Right atrium auricular region (tissue), 2 donors: ENCODE measurements around the gene EIF4E3. TPM values are rescaled to one million over a fixed set of nuclear protein-coding genes. Genes with fewer than 3 reads are reported as not detected.

ENCODE experiments used
- DNase-seq: peaks from one replicate; pipeline ENCODE4 v3.0.0-alpha.2; 2019; ENCODE audit warnings: low spot score
- H3K27ac ChIP-seq, 2 donors: fragments of 200-600 bp; sonication (generic); 1 replicate in 1 of 2; 2 replicates in 1 of 2; pipeline ENCODE4 v1.5.1; 2016 to 2019
- H3K27me3 ChIP-seq, 2 donors: fragments of 200-600 bp; sonication (generic); one replicate each; pipeline versions ENCODE4 v1.5.1 to v1.6.0; 2017 to 2019
- H3K36me3 ChIP-seq: fragments of 200-600 bp; sonication (generic); one replicate; pipeline ENCODE4 v1.5.1; 2016
- H3K4me1 ChIP-seq, 2 donors: fragments of 200-600 bp; sonication (generic); one replicate each; pipeline versions ENCODE4 v1.5.1 to v1.6.0; 2017 to 2019
- H3K4me3 ChIP-seq, 2 donors: fragments of 200-600 bp; sonication (generic); 1 replicate in 1 of 2; 2 replicates in 1 of 2; pipeline ENCODE4 v1.5.1; 2017 to 2019; ENCODE audit warnings: mild to moderate bottlenecking in 1 of 2, moderate library complexity in 1 of 2
- H3K9me3 ChIP-seq, 2 donors: fragments of 200-600 bp; sonication (generic); one replicate each; pipeline ENCODE4 v1.5.1; 2019
- total RNA-seq, 2 donors: library from RNA; depleted of rRNA; stranded (reverse); fragments of >200 nt; gene quantifications; one replicate each; pipeline ENCODE4 v1.1.0, GENCODE V29; 2016
- TF ChIP-seq, protein P1 (sequence below), 2 donors: fragments of 200-600 bp; sonication (generic); IDR thresholded peaks; one replicate each; pipeline ENCODE4 v1.5.1; 2019; ENCODE audit warnings: antibody characterized with exemption in 2 of 2

EIF4E3 gene
- total RNA-seq, 2 donors from 2014 or later: 18.2 to 23.3 TPM

DNA sequence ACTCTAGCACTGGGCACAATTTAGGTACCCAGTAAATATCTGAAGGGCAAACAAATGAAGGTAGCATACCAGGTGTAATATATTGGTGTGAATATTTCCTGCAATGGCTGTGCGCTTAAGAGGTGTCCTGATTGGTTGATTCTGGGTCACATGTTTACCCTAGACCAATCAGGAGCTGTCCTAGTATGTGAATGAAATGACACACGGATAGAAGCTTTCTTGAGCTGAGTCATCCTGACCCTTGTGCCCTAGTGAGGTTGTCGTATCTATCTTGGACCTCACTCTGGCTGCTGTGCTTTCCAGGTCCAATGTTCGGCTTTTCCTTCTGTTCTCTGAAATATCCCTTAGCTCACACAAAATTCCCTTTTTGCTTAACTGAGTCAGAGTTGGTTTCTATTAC is 83.5 kb downstream of the EIF4E3 start:
- no peaks in the 10 kb centered on the region for H3K27me3 ChIP-seq
- no peaks in the 10 kb centered on the region for H3K36me3 ChIP-seq
- no peak overlapping the region for H3K4me3 ChIP-seq
- no peak for DNase-seq
- no peak overlapping the region for H3K27ac ChIP-seq
- no peaks in the 10 kb centered on the region for H3K9me3 ChIP-seq
- no peaks in the 10 kb centered on the region for H3K4me1 ChIP-seq
- TF ChIP-seq, protein P1, sequence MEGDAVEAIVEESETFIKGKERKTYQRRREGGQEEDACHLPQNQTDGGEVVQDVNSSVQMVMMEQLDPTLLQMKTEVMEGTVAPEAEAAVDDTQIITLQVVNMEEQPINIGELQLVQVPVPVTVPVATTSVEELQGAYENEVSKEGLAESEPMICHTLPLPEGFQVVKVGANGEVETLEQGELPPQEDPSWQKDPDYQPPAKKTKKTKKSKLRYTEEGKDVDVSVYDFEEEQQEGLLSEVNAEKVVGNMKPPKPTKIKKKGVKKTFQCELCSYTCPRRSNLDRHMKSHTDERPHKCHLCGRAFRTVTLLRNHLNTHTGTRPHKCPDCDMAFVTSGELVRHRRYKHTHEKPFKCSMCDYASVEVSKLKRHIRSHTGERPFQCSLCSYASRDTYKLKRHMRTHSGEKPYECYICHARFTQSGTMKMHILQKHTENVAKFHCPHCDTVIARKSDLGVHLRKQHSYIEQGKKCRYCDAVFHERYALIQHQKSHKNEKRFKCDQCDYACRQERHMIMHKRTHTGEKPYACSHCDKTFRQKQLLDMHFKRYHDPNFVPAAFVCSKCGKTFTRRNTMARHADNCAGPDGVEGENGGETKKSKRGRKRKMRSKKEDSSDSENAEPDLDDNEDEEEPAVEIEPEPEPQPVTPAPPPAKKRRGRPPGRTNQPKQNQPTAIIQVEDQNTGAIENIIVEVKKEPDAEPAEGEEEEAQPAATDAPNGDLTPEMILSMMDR (IDR thresholded peaks at IDR 0.05): no peak

DNA sequence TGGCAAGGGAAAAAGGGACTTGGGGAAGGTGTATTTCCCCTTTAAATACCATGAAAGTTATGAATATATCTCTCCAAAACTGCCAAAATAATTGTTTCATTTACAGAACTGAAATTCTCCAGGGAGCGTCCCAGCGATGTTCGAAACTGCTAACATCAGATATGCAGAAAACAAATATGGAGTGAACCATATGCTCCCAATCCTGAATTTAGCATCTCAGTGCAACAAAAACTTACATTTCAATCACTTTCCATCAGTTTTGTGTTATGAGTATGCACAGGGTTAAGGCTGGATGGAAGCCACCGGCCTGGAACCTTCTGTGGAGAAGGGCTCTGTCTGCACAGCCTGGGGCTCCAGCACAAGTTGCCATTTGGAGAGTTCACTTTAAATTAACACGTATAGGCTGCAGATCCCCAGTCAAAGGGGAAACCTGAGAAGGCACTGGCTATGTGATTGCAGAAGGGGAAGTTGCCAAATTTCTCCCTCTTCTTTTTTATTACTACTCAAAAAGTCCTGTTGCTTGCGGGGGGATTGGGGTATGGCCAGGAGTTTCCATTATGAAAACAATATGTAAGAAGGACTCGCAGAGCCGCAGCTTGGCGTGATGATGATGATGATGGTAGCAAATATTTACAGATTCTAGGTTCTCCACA is 84.7 kb downstream of the EIF4E3 start:
- no peaks in the 10 kb centered on the region for H3K27me3 ChIP-seq
- H3K4me1 ChIP-seq: no peaks in the 10 kb centered on the region
- H3K9me3 ChIP-seq: no peaks in the 10 kb centered on the region
- no peak for DNase-seq
- no peak overlapping the region for H3K4me3 ChIP-seq
- no peaks in the 10 kb centered on the region for H3K36me3 ChIP-seq
- TF ChIP-seq, protein P1 (IDR thresholded peaks at IDR 0.05): no peak
- H3K27ac ChIP-seq: no peak overlapping the region

DNA sequence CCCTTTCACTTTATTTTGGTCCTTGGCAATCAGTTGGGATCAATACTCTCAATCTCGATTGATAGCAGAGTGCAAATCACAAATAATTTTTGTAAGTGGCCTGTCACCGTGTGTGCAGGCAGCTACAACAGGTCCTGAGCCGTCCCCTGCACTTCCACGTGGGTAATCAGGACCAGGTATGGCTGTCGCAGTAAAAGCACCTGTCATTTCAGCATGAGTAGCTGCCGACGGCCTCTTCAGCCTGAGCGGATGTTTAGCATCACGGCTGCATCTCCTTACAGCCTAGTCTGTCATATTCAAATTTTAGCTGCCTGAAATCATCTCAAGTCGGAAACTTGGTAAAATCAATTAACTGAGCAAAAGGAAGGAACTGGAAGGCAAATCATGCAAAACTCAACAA is 88.7 kb downstream of the EIF4E3 start:
- Histone ChIP-seq H3K36me3 (no peaks in the 10 kb centered on the region), H3K27ac (no peak overlapping the region), H3K4me3 (no peak overlapping the region), H3K9me3 (no peaks in the 10 kb centered on the region), H3K27me3 (no peaks in the 10 kb centered on the region), H3K4me1 (no peaks in the 10 kb centered on the region)
- TF ChIP-seq, protein P1 (IDR thresholded peaks at IDR 0.05): no peak
- DNase-seq: no peak

DNA sequence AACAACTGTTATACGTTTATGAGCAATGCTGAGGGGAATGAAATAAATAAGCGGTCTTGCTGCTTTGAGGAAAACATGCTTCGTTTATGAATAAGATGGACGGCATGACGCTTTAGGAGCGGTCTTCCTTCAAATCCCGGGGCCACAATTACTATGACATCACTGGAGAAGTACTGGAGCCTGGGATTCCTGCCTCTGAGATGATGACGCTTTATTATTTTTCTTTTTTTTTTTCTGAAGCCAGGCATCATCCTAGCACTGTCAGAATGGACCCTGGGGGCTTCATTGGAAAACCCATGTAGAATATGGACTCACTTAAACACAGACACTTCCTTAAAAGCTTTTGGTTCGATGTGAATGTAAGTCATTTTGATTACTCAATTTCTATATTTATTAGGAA is 89.2 kb downstream of the EIF4E3 start:
- Histone ChIP-seq H3K27ac (no peak overlapping the region), H3K27me3 (no peaks in the 10 kb centered on the region), H3K36me3 (no peaks in the 10 kb centered on the region), H3K9me3 (no peaks in the 10 kb centered on the region), H3K4me1 (no peaks in the 10 kb centered on the region), H3K4me3 (no peak overlapping the region)
- TF ChIP-seq, protein P1 (IDR thresholded peaks at IDR 0.05): no peak
- DNase-seq: no peak

DNA sequence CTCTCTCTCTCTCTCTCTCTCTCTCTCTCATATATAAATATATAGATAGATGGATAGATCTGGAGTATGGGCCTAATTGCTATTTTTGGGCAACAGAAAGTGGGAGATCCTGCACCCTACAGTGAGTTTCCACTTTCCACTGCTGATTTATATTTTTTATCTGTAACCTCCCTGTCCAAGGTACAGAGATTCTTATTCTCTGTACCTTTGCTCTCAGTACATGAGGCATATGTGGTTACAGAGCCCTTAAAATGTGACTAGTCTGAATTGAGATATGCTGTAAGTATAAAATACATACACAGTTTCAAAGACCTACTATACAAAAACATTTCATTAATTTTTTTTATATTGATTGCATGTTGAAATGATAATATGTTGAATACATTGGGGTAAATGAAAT is 90.5 kb downstream of the EIF4E3 start:
- H3K4me3 ChIP-seq: no peak overlapping the region
- TF ChIP-seq, protein P1 (IDR thresholded peaks at IDR 0.05): no peak

DNA sequence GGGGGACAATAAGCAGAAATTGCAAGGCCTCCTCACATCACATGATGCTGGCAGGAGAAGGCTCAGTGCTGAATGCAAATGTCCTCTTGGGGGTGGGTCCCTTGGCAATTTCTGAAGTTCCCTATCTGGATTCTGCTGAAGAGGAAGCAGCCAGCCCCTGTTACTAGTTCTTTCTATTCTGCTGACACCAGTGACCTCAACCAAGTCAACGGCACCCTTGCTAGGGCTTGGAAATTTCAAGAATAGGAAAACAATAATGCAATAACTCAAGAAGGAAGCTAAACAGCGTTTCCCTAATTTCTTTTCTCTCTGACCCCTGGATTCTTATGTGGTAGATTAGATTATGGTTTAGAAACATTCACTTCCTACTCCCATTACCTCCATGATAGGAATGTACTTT is 95.5 kb downstream of the EIF4E3 start:
- no peaks in the 10 kb centered on the region for H3K36me3 ChIP-seq
- peak; percentile 59 for DNase-seq
- H3K9me3 ChIP-seq: no peaks in the 10 kb centered on the region
- H3K4me1 ChIP-seq: no peaks in the 10 kb centered on the region
- no peak overlapping the region for H3K27ac ChIP-seq
- no peak overlapping the region for H3K4me3 ChIP-seq
- no peaks in the 10 kb centered on the region for H3K27me3 ChIP-seq
- TF ChIP-seq, protein P1 (IDR thresholded peaks at IDR 0.05): no peak

More for the DNA sequence above, 90.5 kb downstream of the EIF4E3 start:
- H3K36me3 ChIP-seq: no peaks in the 10 kb centered on the region
- no peaks in the 10 kb centered on the region for H3K27me3 ChIP-seq
- no peaks in the 10 kb centered on the region for H3K9me3 ChIP-seq
- DNase-seq: no peak
- no peaks in the 10 kb centered on the region for H3K4me1 ChIP-seq
- no peak overlapping the region for H3K27ac ChIP-seq
